ENCODE measurements around the gene LRRC10. TPM values are rescaled to one million over a fixed set of nuclear protein-coding genes. Genes with fewer than 3 reads are reported as not detected.

The LRRC10 gene
- total and polyA plus RNA-seq, 5 donors, result 3.2 to 22.2 (median 21.1) TPM

GRCh38 chr12:69569236-69569635 is 41.5 kb downstream of the LRRC10 start:
- ATAC-seq, result no peak

GRCh38 chr12:69566603-69567002 is 44.1 kb downstream of the LRRC10 start:
- ATAC-seq (no peak), DNase-seq (no peak)
- H3K9me3 ChIP-seq (ENCODE audit: control insufficient read depth, low read length), result no peaks in the 10 kb centered on the region
- 85% methylated on average over 3 of the region's 3 CpGs for WGBS
- intact Hi-C loops (cut with DNase I), result loop anchor here in 2 of 4 donors (5.0 to 10.0 kb wide), 2 partner anchors 92 to 99 kb away; partner anchors contain the start of gene FRS2 (in 1 of the 2)
- H3K4me3 ChIP-seq (ENCODE audit: low read length), result no peak overlapping the region
- H3K27me3 ChIP-seq (ENCODE audit: control insufficient read depth, insufficient read depth), result no peaks in the 10 kb centered on the region
- H3K27ac ChIP-seq (ENCODE audit: low read length), result no peak overlapping the region
- H3K4me1 ChIP-seq (ENCODE audit: control insufficient read depth, insufficient read depth, low read length), result no peaks in the 10 kb centered on the region

More at GRCh38 chr12:69569236-69569635, 41.5 kb downstream of the LRRC10 start:
- no peaks in the 10 kb centered on the region for H3K4me1 ChIP-seq (ENCODE audit: control insufficient read depth, insufficient read depth, low read length)
- no peak overlapping the region for H3K4me3 ChIP-seq (ENCODE audit: low read length)
- no peak overlapping the region for H3K27ac ChIP-seq (ENCODE audit: low read length)
- H3K9me3 ChIP-seq (ENCODE audit: control insufficient read depth, low read length), result no peaks in the 10 kb centered on the region
- H3K27me3 ChIP-seq (ENCODE audit: control insufficient read depth, insufficient read depth), result no peaks in the 10 kb centered on the region
- WGBS, result 60% methylated on average over 4 of the region's 4 CpGs
- intact Hi-C loops (cut with DNase I), result loop anchor here in 2 of 4 donors (5.0 to 10.0 kb wide), 2 partner anchors 94 to 102 kb away; partner anchors contain the start of gene FRS2 (in 1 of the 2)
- no peak for DNase-seq

- 93% methylated on average over 2 of the region's 2 CpGs for WGBS
- Histone ChIP-seq H3K4me3 (ENCODE audit: low read length) (no peak overlapping the region), H3K27me3 (ENCODE audit: control insufficient read depth, insufficient read depth) (no peaks in the 10 kb centered on the region), H3K9me3 (ENCODE audit: control insufficient read depth, low read length) (no peaks in the 10 kb centered on the region), H3K27ac (ENCODE audit: low read length) (no peak overlapping the region), H3K4me1 (ENCODE audit: control insufficient read depth, insufficient read depth, low read length) (no peaks in the 10 kb centered on the region)
- no peak for DNase-seq
- intact Hi-C loops (cut with DNase I), result loop anchor here in 1 of 4 donors (10.0 kb wide), 1 partner anchor 88 kb away; the partner anchor contains the start of gene FRS2
- ATAC-seq, result no peak
These were observed 47.4 kb downstream of the LRRC10 start for GRCh38 chr12:69563166-69563762.

Small RNA genes within 50 kb of the gene (microRNA-seq; reads per million reads assigned to microRNA genes)
- gene MIR3913-1, result 0 reads per million in 2 donors
- 0 reads per million in 2 donors for gene MIR3913-2

Other genes starting within 250 kb of the LRRC10 start
- 10 to 100 TPM; 26.2 to 38.6 (median 29.7) TPM for gene FRS2, start 140.5 kb downstream of the LRRC10 start, total RNA-seq
- 6.2 TPM for gene FRS2, start 140.5 kb downstream of the LRRC10 start, polyA plus RNA-seq
- gene CCT2, start 25.4 kb downstream of the LRRC10 start, total RNA-seq, result 100 to 1,000 TPM in 2 of 4 donors, 10 to 100 TPM in 2; 86.2 to 130 (median 98.5) TPM
- gene CCT2, start 25.4 kb downstream of the LRRC10 start, polyA plus RNA-seq, result 76.9 TPM
- gene BEST3, start 88.4 kb upstream of the LRRC10 start, total RNA-seq, result under 1 TPM in 1 of 4 donors, not detected in 3; 0.15 TPM
- gene BEST3, start 88.4 kb upstream of the LRRC10 start, polyA plus RNA-seq, result not detected
- gene RAB3IP, start 128.0 kb upstream of the LRRC10 start, total RNA-seq, result 10 to 100 TPM; 14.8 to 24.8 (median 19.6) TPM
- 17.0 TPM for gene RAB3IP, start 128.0 kb upstream of the LRRC10 start, polyA plus RNA-seq
- under 1 TPM in 2 of 4 donors, not detected in 2; 0.20 to 0.36 TPM for gene MYRFL, start 214.3 kb upstream of the LRRC10 start, total RNA-seq
- gene MYRFL, start 214.3 kb upstream of the LRRC10 start, polyA plus RNA-seq, result 0.05 TPM

All from right cardiac atrium (tissue), 5 donors.